Heart left ventricle (tissue), 13 donors: ENCODE data around the gene NR2F1.

Source experiments
- CTCF ChIP-seq, 12 donors: fragments of 200-600 bp; sonication (generic) in 4 of 12; IDR thresholded peaks; one replicate each; pipeline versions ENCODE4 v1.5.0 to v1.8.0; 2018 to 2022; ENCODE audit warnings: antibody characterized with exemption in 12 of 12, mild to moderate bottlenecking in 5 of 12
- POLR2A ChIP-seq, 2 donors: fragments of 450-650 bp; IDR thresholded peaks; one replicate each; pipeline ENCODE4 v1.6.1; 2017; ENCODE audit warnings: antibody characterized with exemption in 2 of 2, mild to moderate bottlenecking in 2 of 2, moderate library complexity in 2 of 2
- donor health status: ischemic (EF 13 %, LVEDD 7.1; RV severe dilation, severe dysfunction).
- donor health status: DM: no; HTN: yes; CAD: no.
- donor health status: DM: no; HTN: no; CAD: no.
- donor health status: ischemic (EF 25% LVEDD 6.9; RV normal size, moderate dysfunction).
- donor health status: ischemic (EF 25% LVEDD 5.7; RV mildly dilated, moderate dysfunction).
- donor health status: ischemic (EF 35%, LVEDD 5.7; RV mildly dilated, moderate dysfunction).
- donor health status: nonischemic (EF 11% LVEDD 7.7; RV severe dilation, severe dysfunction).
- donor health status: DM: yes; HTN: yes; CAD: no.
- donor health status: PGD.
- donor health status: ischemic (EF 29% LVEDD 5.4; RV normal size, mild dysfunction).
- donor health status: nonischemic (EF 23%, LVEDD 6.1; RV moderate dilation, normal function).

- TF ChIP-seq CTCF (IDR thresholded peaks at IDR 0.05) (no peak), POLR2A (IDR thresholded peaks at IDR 0.05) (no peak)
These were observed 381 bp downstream of the NR2F1 start for GRCh38 chr5:93583439-93583767.
